ENCODE measurements around the gene CMTM4. TPM values are rescaled to one million over a fixed set of nuclear protein-coding genes. Genes with fewer than 3 reads are reported as not detected.

Gene CMTM4
- total RNA-seq, 4 donors from 2014 or later: 6.1 to 41.5 (median 15.1) TPM

DNA sequence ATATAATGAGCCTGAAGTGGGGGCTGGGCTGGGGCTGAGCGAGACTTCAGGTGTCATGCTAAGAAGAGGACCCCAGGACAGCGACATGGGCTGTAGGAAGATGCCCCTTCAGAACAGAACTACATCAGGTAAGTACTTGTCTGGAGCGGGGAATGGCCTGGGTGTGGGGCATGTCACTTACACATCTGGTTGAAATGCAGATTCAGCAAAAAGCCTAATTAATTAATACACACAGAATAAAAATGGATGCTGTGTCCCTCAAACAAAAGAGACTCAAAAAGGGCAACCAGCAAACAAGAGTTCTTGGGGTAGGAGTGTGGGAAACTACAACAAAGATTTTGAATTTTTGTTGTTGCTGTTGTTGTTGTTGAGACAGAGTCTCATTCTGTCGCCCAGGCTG is 105.5 kb downstream of the CMTM4 start:
- Histone ChIP-seq H3K9me3 (no peaks in the 10 kb centered on the region), H3K36me3 (no peaks in the 10 kb centered on the region), H3K4me1 (no peaks in the 10 kb centered on the region), H3K4me3 (no peak overlapping the region), H3K27ac (no peak overlapping the region), H3K27me3 (no peaks in the 10 kb centered on the region)
- no peak for TF ChIP-seq CTCF (IDR thresholded peaks at IDR 0.05)
- no peak for TF ChIP-seq POLR2A (IDR thresholded peaks at IDR 0.05)
- DNase-seq: no peak
- intact Hi-C loops (cut with DNase I; ENCODE audit: low total_unique reads): no loop called here

- no peak overlapping the region for H3K27ac ChIP-seq
- intact Hi-C loops (cut with DNase I; ENCODE audit: low total_unique reads): no loop called here
- no peak for TF ChIP-seq CTCF (IDR thresholded peaks at IDR 0.05)
- no peak for TF ChIP-seq POLR2A (IDR thresholded peaks at IDR 0.05)
- H3K36me3 ChIP-seq: no peaks in the 10 kb centered on the region
- H3K4me1 ChIP-seq: no peaks in the 10 kb centered on the region
- H3K9me3 ChIP-seq: no peaks in the 10 kb centered on the region
- DNase-seq: no peak
- no peaks in the 10 kb centered on the region for H3K27me3 ChIP-seq
- no peak overlapping the region for H3K4me3 ChIP-seq
These were observed 106.2 kb downstream of the CMTM4 start for GRCh38 chr16:66590322-66590721.

GRCh38 chr16:66588981-66589713 is 107.4 kb downstream of the CMTM4 start:
- no peaks in the 10 kb centered on the region for H3K27me3 ChIP-seq
- no peaks in the 10 kb centered on the region for H3K36me3 ChIP-seq
- no peaks in the 10 kb centered on the region for H3K9me3 ChIP-seq
- TF ChIP-seq CTCF (IDR thresholded peaks at IDR 0.05) (peak; percentile 6 to 41 (median 28)), POLR2A (IDR thresholded peaks at IDR 0.05) (no peak)
- no peak for DNase-seq
- H3K4me1 ChIP-seq: no peaks in the 10 kb centered on the region
- no peak overlapping the region for H3K4me3 ChIP-seq
- H3K27ac ChIP-seq: no peak overlapping the region
- intact Hi-C loops (cut with DNase I; ENCODE audit: low total_unique reads): no loop called here

DNA sequence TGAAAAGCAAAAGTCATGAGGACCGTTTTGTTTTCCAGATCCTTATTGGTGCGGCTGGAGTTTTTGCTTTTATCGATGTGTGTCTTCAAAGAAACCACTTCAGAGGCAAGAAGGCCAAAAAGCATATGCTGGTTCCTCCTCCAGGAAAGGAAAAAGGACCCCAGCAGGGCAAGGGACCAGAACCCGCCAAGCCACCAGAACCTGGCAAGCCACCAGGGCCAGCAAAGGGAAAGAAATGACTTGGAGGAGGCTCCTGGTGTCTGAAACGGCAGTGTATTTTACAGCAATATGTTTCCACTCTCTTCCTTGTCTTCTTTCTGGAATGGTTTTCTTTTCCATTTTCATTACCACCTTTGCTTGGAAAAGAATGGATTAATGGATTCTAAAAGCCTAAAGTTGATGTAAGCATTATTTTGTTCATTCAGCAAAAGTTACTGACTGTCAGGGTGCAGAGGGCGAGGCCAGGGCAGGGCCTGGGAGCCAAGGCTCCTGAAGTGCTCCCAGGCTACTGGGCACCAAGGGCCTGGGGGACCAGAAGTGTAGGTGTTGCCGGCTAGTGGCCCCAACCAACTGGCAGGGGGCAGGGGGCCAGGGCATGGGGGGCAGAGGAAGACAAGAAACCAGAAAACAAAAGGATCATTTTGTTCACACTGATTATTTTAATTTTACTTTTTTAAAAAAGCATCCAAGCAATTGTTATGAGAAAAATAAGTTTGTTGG is 108.5 kb downstream of the CMTM4 start:
- Histone ChIP-seq H3K9me3 (no peaks in the 10 kb centered on the region), H3K4me3 (no peak overlapping the region), H3K27ac (no peak overlapping the region), H3K27me3 (no peaks in the 10 kb centered on the region), H3K4me1 (no peaks in the 10 kb centered on the region), H3K36me3 (no peaks in the 10 kb centered on the region)
- no peak for DNase-seq
- intact Hi-C loops (cut with DNase I; ENCODE audit: low total_unique reads): no loop called here
- TF ChIP-seq CTCF (IDR thresholded peaks at IDR 0.05) (no peak), POLR2A (IDR thresholded peaks at IDR 0.05) (no peak)

Data from uterus (tissue), 4 donors.